Activated CD8-positive, alpha-beta T cell treated with anti-CD3 and anti-CD28 coated beads, Interleukin-2, amount 10 ng/mL, durations not matched to agents 7 days and 5 days (primary cell): ENCODE data around the gene LHCGR. TPM values are rescaled to one million over a fixed set of nuclear protein-coding genes. Genes with fewer than 3 reads are reported as not detected.

Source experiments
- total RNA-seq, 2 experiments: library from RNA; stranded (reverse); gene quantifications; one replicate each; pipeline ENCODE4 v1.2.3, GENCODE V29; 2021

LHCGR gene
- total RNA-seq, 2 experiments from 2014 or later: not detected

Other genes starting within 250 kb of the LHCGR start
- gene STON1, start 225.6 kb downstream of the LHCGR start, total RNA-seq: 1 to 10 TPM; 1.6 to 1.9 TPM
- not detected for gene GTF2A1L, start 137.9 kb downstream of the LHCGR start, total RNA-seq